Prostate gland (tissue), 2 donors: ENCODE measurements around the gene ANKLE1. TPM values are rescaled to one million over a fixed set of nuclear protein-coding genes. Genes with fewer than 3 reads are reported as not detected.

Experiments used
- DNase-seq: peaks from one replicate; pipeline ENCODE4 v3.0.0-alpha.2; 2019; ENCODE audit warnings: low spot score
- H3K27ac ChIP-seq, 2 donors: fragments of 200-600 bp; sonication (generic); 2 replicates each; pipeline ENCODE4 v1.5.1; 2017 to 2019
- H3K27me3 ChIP-seq: fragments of 200-600 bp; sonication (generic); replicated peaks from 2 replicates; pipeline ENCODE4 v1.5.1; 2019; ENCODE audit not compliant: insufficient read depth
- H3K36me3 ChIP-seq, 2 donors: fragments of 200-600 bp; sonication (generic); 1 replicate in 1 of 2; 2 replicates in 1 of 2; pipeline versions ENCODE4 v1.5.1 to v1.8.1; 2017 to 2019
- H3K4me1 ChIP-seq: fragments of 200-600 bp; sonication (generic); replicated peaks from 2 replicates; pipeline ENCODE4 v1.5.1; 2019
- H3K4me3 ChIP-seq, 2 donors: fragments of 200-600 bp; sonication (generic); 2 replicates each; pipeline ENCODE4 v1.5.1; 2017 to 2019
- H3K9me3 ChIP-seq: fragments of 200-600 bp; sonication (generic); 2 replicates; pipeline ENCODE4 v1.5.1; 2017
- CTCF ChIP-seq, 4 experiments: fragments of 200-600 bp in 2 of 4; fragments of 450-650 bp in 2 of 4; sonication (generic) in 2 of 4; IDR thresholded peaks; 1 replicate in 3 of 4; 2 replicates in 1 of 4; pipeline ENCODE4 v1.5.1; 2016 to 2019; ENCODE audit warnings: antibody characterized with exemption in 4 of 4, mild to moderate bottlenecking in 2 of 4, moderate library complexity in 2 of 4
- POLR2A ChIP-seq: fragments of 450-650 bp; IDR thresholded peaks from one replicate; pipeline ENCODE4 v1.6.1; 2016; ENCODE audit warnings: antibody characterized with exemption, mild to moderate bottlenecking
- POLR2AphosphoS5 ChIP-seq: sonication (generic); formaldehyde crosslinking; IDR thresholded peaks from one replicate; pipeline ENCODE4 v1.6.1; 2017; ENCODE audit warnings: antibody characterized with exemption
- WGBS: methylation state at CpG from one replicate; pipeline ENCODE4 v1.1.5; 2018; 5-methylcytosine and 5-hydroxymethylcytosine counted together
- intact Hi-C: fragments of 100-400 bp; cut with DNase I; formaldehyde crosslinking; loops from one replicate; pipeline ENCODE4 v1.14.2; 2022
- total RNA-seq, 2 donors: library from RNA; depleted of rRNA; stranded (reverse); fragments of >200 nt; gene quantifications; one replicate each; pipeline ENCODE4 v1.1.0, GENCODE V29; 2016

Gene ANKLE1
- total RNA-seq, 2 donors from 2014 or later: 0.64 to 1.2 TPM

- Histone ChIP-seq H3K4me1 (peaks cover 7% of the 10 kb centered on the region), H3K36me3 (peaks cover 0 to 11% of the 10 kb centered on the region in 2 donors), H3K9me3 (no peaks in the 10 kb centered on the region), H3K27ac (no peak overlapping the region), H3K27me3 (no peaks in the 10 kb centered on the region), H3K4me3 (no peak overlapping the region)
- TF ChIP-seq POLR2AphosphoS5 (no peak), CTCF (IDR thresholded peaks at IDR 0.05) (no peak), POLR2A (no peak)
- WGBS: 66% methylated on average over 10 of the region's 10 CpGs
- DNase-seq: no peak
- intact Hi-C loops: no loop called here
Measured at GRCh38 chr19:17322854-17323253, 41.2 kb downstream of the ANKLE1 start.

DNA sequence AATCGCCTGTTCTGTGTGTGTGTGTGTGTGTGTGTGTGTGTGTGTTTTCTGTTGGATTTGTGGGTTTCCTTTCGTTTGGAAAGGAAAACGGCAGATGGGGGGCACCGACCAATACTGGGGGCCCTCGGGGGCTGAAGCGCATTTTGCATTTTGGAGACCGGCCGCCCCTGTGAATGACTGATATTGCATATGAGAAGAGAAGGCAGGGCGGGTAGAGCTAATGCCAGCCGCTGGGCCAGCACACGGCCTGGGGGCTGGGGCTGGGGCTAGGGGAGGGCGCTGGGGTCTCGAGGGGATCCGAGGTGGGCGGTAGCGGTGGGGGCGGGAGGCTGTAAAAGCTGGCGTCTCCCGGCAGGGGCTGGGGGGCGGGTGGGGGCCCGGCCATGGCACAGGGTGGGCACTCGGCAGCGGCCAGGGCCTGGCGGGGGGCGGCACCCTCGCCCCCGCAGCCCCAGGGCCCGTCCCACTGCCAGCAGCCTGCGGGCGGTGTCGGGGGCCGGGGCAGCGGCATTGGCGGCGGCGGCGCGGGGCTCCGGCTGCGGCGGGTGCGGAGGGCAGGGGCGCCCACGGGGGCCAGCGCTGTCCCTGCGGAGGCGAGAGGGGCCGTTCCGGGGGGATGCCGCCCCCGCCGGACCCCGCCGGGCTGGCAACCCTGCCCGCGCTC lies 41.7 kb downstream of the ANKLE1 start:
- intact Hi-C loops: no loop called here
- Histone ChIP-seq H3K9me3 (no peaks in the 10 kb centered on the region), H3K36me3 (peaks cover 0 to 11% of the 10 kb centered on the region in 2 donors), H3K4me1 (peaks cover 9% of the 10 kb centered on the region), H3K27ac (no peak overlapping the region), H3K4me3 (no peak overlapping the region), H3K27me3 (no peaks in the 10 kb centered on the region)
- WGBS: 51% methylated on average over 49 of the region's 56 CpGs
- TF ChIP-seq CTCF (IDR thresholded peaks at IDR 0.05) (no peak), POLR2AphosphoS5 (no peak), POLR2A (no peak)
- DNase-seq: no peak

DNA sequence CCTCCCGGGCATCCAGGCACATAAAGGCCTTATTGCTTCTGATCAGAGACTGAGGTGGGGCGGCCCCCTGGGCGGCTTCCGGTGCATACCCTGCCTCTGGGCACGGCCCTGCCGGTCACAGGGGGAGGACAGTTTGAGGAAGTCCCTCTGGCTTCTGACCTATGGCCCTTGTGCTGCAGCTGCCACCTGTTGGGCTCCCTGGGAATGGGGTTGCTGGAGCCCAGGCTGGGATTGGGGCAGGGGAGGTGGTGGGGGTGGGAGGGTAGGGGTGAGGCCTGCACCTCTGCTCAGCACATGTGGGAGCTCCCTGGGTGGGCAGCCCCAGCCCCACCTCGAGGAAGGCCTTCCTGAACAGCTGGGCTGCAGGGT lies 42.2 kb downstream of the ANKLE1 start:
- Histone ChIP-seq H3K27ac (no peak overlapping the region), H3K4me3 (no peak overlapping the region), H3K27me3 (no peaks in the 10 kb centered on the region), H3K9me3 (no peaks in the 10 kb centered on the region), H3K4me1 (peaks cover 9% of the 10 kb centered on the region), H3K36me3 (peaks cover 0 to 11% of the 10 kb centered on the region in 2 donors)
- no peak for DNase-seq
- TF ChIP-seq POLR2A (no peak), CTCF (IDR thresholded peaks at IDR 0.05) (no peak), POLR2AphosphoS5 (no peak)
- 56% methylated on average over 6 of the region's 7 CpGs for WGBS
- intact Hi-C loops: no loop called here

DNA sequence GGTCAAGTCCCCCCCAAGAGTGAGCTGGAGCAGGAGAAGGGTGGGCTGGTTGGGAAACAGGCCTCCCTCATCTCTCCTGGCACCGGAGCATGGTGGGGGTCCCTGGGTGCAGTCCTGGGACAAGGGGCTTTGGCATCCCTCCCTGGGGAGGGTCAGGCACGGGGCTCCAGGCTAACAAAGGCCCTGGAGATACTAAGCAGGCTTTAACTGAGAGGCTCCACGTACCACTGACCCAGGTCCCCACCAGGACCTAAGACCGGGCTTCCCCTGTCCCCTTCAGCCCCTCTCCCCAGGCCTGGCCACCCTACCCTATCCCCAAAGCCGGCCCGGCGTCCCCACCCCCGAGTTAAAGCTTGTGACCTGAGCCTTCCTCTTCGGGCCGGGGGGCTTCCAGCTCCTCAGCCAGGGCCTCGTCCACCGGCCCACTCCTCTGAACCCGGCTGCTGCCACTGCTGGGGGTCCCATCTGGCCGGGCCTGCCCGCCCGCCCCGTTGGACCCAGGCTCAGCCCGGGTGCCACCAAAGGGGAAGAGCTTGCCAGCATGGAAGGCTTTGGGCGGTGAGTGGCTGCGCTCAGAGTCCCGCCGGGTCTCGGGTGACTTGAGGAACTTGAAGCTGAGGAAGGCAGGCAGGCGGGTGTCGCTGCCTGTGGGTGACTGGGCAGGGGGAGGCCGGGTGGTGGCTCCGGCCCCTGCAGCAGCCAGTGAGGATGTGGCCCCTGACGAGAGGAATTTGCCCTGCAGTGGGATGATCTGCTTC lies 42.8 kb downstream of the ANKLE1 start:
- 91% methylated on average over 28 of the region's 28 CpGs for WGBS
- intact Hi-C loops: no loop called here
- Histone ChIP-seq H3K27me3 (no peaks in the 10 kb centered on the region), H3K4me1 (peaks cover 9% of the 10 kb centered on the region), H3K36me3 (peaks cover 0 to 7% of the 10 kb centered on the region in 2 donors), H3K9me3 (no peaks in the 10 kb centered on the region), H3K27ac (no peak overlapping the region), H3K4me3 (no peak overlapping the region)
- DNase-seq: no peak
- TF ChIP-seq CTCF (IDR thresholded peaks at IDR 0.05) (no peak), POLR2A (no peak), POLR2AphosphoS5 (no peak)
